DMS153 treated with DMSO at 0.1 percent for 48 hours (cell line): Measurements from ENCODE around the gene ATP5F1D.

Experiments
- DNase-seq: peaks from one replicate; lab custom pipeline; 2025; ENCODE audit not compliant: unreplicated experiment; lab: John Stamatoyannopoulos, UW

ATP5F1D gene

DNA sequence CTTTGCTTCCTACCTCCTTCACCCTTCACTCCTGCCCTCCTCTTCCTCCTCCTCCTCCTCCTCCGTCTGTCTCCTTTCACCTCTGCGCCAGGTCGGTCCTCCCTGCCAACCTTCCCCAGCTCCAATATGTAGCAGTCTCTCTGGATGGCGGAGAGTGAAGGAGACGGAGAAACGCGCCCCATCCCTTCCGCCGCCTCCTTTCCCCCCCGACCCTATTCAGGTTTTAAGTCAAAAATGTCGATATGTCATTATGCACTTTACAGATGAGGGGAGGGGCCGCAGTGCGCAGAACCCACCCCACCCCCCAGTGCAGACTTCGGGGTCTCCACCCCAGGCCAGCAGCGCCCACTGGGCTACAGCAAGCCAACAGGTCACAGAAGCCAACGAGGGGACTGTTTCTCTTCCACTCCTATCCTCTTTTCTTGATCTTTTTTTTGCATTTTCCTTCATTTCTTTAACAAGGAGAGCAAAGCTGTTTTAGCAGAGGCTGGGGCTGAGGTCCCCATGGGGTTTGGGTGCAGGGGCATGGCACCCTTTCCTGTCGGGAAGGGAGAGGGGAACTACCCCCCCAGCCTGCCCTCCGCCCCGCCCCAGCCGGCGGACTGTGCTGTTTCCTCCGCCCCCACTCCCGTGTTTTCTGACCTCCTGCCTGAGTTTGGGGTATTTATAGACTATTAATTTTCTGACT lies 16.1 kb downstream of the ATP5F1D start:
- no peak for DNase-seq

DNA sequence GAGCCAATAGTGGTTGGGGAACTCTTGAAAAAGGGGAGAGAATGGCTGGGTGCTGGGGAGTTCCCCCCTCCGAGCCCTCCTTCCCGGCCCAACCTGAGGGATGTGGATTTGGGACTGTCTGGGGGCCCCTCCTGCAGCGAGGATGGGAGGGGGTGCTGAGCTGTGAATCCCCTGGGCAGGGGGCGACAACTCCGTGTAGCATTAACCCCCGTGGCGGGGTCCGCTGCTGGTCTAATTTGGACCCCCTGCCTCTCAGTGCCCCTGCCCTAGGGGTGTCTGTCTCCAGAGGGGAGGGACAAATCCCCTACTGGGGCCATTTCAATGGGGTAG lies 16.6 kb downstream of the ATP5F1D start:
- no peak for DNase-seq

DNA sequence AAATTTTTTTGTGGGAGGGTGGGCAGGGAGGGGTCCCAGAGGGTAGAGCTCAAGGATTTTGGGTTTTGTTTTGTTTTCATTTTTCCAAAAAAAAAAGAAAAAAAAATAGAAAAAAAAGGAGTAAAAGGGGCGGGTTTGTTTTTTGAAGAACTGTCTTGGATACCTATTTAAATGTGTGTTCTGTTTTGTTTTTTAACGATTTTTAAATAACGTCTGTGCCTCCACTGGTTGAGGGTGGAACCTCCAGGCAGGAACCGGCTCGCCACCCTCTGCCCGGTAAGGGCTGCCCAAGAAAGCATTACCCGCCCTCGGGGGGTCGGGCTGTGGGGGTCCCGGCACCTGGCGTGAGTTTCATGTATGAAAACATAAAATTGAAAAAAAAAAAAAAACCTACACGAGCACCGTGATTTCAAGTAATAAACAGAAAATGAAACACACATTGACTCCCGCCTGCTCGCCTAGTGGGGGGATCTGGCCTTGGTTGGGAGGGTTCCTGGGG lies 17.2 kb downstream of the ATP5F1D start:
- DNase-seq = no peak

DNA sequence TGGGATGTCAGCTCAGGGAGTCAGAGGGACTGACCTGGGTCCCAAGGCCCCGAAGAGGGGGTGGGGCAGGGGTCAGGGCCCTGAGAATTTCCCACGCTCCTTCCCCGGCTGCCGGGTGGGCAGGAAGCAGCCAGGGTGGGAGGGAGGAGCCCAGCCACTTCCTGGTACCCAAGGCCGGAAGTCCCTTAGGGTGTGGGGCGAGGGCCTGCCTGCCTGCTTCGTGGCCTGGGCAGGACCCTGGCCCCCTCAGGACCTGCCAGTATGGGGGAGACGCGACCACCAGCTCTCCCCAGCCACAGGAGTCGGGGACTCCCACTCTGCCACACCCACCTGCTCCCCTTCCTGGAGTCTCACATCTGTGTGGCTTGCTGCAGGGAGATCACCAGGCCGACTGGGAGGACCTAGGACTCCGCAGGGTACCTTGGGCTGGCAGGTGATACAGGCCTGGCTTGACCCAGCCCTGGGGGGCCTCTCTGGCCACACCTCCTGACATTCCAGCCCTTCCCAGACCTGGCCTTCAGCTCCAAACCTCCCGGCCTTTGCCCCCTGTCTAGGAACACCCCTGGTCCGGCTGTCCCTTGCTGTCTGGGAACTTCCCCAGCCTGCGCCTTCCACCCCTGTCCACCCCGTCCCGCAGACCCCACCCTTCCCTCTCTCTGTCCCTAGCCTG lies 17.8 kb downstream of the ATP5F1D start:
- peak; percentile 43 for DNase-seq

DNA sequence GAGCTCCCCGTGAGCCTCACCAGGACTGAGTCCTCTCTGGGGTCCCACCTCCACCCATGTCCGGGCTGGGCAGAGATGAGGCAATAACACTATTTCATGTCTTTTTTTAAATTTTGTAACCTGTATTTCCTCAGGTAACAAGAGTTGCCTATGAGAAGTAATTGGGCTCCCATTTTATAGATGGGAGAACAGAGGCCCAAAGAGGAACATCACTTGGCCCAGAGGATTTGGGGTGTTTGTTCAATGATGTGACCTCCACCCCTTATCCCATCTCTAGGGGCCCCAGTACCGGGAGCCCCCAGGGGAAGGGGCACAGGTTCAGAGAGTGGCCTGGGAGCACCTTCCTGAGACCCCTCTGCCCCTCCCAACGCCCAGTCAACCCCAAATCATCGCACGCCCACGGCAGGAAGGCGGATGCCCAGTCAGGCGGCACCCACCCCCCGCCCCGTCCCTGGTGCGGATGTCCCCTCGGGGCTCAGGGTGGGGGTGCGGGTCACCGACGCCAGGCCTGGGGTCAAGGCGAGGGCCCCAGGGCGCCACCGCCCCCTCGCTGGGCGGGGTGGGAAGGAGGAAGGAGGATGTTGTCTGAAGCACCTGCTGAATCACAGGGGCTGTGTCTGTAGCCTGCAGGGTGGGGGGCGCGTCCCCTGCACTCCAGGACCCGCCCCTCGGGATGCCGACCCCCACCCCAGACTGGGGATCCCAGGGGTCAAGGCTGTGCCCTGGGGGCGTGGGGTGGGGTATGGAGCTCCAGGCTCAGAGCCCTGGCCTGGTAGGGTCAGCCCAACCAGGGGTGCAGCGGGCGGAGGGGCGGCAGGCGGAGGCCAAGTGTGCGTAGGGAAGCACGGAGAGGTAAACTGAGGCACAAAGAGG lies 18.6 kb downstream of the ATP5F1D start:
- DNase-seq = no peak

DNA sequence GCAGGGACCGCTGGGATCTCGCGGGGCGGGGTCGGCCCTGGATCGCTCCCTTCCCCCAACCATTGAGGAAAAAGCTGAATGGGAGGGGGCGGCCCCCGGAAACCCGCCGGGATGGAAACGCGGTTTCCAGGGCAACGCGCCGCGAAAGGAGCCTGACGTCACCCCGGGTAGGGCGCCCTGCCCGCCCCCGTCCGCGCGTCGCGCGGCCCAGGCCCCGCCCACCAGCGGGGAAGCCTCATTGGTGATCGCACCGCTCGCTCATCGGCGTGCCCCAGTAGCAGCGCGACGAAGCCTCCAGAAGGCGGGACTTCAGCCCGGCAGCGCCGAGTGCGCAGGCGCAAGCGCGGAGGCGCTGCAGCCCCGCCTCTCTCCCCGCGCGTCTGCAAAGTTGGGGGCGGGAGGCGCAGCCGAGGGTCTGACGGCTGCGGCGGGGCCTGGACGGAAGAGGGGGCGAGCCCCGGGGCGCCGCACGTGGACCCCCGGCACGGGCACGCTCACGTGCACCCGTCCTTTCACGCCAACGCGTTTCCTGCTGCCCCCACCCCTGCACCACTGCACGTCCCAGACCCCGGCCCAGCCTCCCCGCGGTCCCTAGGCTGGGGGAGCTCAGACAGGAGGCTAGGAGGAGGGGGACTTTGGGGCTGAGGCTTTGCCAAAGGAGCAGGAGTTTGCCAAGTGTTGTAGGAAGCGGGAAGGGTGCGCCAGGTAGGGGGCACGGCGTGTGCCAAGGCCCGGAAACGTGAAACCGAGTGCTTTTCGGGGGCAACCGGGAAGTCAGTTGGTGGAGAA lies 19.4 kb downstream of the ATP5F1D start:
- peak; percentile 62 for DNase-seq

DNA sequence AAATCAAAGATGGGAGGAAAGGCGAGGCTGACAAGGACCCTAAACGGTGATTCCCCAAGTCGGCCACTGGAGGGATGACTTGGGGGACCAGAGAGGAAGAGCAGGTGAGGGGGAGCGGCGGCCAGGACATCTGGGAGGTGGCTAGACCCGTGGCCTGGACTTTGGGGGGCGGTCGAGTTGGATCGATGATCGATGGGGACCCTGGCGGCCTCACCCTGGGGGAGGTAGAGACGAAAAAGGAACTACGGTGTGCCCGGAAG lies 19.9 kb downstream of the ATP5F1D start:
- no peak for DNase-seq

DNA sequence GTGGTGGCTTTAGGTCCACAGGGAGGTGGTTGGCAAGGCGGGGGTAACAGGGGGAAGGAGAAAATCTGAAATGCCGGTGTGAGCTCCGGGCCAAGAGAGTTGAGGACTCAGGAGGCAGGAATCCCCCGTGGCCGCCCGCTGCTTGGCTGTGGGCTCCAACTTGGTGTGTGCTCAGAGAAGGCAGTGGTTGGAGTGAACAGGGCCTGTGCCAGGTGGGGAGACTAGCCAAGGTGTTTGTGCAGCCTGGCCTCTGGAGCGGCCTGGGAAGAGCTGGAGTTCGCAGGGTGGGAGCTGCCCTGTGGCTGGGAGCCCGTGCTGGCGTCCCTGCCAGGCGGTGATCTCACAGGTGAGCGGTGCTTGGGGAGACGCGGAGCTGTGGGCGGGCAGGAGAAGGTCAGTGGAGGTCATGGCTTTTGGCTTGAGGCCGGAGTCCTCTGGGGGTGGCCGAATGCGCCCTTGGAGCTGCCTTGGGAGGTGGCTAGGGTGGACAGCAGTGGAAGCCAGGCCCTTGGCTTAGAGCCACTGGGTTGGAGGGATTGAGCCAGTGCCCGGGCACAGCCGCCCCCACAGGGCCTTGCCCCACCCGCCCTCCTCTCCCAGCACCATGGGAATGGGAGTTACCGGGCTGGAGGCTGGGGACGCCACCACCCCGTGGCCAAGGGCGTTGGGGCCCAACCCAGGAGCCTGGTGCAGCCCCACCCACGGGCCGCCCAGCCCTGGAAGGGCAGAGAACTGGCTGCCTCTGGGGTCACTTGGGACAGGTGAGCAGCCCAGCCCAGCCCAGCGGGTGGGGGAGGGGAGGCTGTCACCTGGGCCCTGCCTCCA lies 20.5 kb downstream of the ATP5F1D start:
- DNase-seq = no peak

DNA sequence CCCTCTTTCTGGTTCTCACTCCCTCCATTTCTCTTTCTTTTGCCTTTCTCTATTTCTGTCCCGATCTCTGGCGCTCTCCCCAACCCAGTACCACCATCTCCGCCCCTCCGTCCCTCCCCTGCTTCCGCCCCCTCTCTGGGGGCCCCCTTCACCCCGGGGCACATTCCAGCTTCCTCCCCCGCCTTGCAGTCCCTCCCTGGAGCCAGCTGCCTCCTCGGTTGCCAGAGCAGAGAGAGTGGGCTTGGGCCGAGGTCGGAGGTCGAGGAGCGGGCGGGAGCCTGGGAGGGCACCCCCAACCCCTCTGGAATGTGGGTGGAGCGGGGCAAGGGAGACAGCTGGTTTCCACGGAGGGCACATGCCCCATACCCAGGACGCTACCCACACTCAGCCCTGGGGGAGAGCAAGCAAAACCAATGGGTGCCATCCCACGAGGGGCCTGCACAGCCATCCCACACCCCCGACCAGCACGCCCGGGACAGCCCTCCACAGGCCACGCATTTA lies 21.1 kb downstream of the ATP5F1D start:
- DNase-seq = no peak

DNA sequence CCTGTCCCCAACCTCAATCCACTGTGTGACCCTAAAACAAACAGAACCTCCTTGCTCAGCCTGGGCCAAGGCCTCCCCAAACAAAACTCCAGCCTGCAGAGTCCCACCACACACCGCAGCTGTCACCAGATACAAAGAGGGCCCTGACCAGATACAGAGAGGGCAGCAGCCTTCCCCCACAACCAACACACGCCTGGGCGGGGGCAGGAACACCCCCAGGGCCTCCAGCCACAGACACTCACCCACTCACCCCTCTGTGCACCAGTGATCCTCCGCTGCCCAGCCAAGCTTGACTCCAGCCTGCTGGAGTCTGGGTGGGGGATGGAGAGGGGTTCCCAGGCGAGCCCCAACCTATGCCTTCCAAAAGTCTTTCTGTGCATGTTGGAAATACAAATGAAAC lies 21.6 kb downstream of the ATP5F1D start:
- no peak for DNase-seq

DNA sequence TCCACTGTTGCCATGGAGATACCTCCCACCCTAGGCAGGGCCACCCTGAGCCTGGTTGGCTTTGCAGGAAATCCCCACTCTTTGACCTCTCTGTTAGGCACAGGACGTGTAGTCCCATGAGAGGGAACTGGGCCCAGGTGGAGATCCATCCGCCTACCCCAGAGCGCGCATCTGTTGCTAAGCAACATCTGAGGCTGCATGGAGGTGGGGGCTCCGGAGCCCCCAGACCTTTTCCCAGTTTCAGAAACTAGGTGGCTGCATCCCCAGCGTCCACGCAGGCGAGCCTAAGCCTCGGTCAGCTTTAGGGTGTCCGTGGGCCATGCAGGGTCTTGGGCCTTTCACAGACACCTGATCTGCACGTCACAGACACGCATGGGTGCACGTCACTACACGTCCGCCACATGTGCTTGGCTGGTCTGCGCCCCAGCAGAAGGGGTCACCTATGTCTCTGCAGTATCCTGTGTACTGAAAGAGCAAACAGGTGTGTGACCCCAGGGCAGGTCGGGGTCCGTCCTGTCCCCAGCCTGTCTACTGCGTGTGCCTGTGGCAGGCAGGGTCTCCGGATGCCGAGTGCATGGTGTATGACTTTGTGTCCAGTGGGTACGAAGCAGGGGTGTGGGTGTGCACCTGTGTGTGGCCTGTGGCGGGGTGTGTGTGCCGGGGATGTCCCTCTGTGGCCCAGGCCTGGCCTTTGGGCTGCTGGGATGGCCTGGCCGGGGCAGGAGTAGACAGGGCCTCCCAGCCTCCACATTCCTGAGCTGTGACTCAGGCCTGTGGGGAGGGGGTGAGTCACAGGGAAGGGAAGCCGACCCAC lies 23.5 kb downstream of the ATP5F1D start:
- no peak for DNase-seq

DNA sequence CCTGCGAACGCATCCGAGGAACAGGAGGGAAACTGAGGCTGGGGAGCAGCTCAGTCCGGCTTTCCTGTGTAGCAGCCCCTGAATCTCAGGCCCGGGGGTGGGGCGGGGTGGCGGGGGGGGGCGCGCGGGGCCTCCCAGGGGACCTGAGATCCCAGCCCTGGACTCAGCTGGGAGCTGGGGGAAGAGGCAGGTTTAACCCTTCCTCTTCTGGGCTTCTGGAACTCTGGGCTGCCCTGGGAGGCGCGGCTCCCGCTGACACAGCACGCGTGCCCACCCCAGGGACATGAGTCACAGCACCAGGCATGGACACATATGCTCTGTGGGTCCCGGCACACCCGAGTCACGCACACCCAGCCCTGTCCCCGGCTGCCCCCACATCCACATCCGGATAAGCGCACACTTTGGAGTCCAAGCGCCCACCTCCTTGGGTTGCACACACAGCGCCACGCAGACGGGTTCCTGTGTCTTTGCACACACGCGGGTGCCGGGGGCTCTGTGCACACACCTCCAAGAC lies 24.1 kb downstream of the ATP5F1D start:
- no peak for DNase-seq

DNA sequence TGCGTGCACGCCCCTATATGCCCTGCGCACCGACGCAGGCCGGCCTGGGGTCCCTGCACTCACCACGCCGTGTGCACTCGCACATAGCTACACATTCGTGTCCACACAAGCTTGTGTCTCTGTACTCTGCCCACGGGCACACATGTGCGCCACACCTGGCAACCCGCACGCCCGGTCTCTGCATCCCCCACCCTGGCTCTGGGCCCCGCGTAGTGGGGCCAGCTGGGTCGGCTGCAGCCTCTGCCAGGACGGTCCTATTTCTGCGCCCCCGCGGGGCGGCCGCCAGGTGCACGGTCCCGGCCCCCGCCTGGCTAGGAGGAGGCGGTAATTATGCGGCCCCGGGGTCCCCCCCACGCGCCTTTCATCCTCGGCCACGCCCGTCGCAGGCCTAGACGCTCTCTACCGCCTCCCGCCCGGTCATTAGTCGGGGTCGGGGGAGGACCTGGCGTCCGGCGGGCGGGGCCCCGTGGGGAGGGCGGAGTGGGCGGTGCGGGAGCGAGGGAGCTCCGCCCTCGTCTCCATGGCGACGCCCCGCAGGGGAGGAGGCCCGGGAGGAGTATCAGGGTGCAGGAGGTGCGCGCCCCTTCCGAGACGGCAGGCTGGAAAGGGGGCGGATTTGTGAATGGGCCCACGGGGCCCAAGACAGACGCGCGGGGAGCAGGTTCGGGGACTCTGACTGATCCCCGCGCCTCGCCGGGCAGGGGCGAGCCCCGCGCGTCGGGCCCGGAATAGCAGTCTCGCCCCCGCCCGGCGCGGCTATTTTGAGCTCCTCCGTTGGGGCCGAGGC lies 24.8 kb downstream of the ATP5F1D start:
- no peak for DNase-seq

DNA sequence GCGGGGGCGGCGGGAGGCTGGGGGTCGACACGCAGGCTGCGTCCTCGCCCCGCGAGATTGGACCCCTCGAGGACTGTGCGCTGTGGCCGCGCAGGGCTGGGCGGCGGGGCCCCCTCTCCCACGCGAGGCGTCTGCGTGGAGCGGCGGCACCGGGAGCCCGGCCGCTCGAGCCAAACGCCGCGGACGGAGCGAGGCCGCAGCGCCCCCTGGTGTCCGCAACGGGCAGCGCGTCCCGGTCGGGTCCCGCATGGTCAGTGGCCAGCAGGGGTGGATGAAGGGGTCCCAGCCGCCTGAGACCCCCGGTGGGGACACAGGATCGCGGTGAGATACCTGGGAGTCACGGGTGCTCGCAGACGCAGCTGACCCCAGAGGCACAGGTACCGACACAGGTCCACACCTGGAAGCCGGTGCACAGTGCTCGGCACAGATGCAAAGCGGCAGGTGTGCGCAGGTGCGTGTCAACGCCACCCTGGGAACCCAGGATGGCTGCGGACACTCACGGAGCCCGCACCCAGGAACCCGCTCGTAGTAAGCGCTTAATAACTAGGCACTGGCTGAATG lies 25.4 kb downstream of the ATP5F1D start:
- DNase-seq = no peak

DNA sequence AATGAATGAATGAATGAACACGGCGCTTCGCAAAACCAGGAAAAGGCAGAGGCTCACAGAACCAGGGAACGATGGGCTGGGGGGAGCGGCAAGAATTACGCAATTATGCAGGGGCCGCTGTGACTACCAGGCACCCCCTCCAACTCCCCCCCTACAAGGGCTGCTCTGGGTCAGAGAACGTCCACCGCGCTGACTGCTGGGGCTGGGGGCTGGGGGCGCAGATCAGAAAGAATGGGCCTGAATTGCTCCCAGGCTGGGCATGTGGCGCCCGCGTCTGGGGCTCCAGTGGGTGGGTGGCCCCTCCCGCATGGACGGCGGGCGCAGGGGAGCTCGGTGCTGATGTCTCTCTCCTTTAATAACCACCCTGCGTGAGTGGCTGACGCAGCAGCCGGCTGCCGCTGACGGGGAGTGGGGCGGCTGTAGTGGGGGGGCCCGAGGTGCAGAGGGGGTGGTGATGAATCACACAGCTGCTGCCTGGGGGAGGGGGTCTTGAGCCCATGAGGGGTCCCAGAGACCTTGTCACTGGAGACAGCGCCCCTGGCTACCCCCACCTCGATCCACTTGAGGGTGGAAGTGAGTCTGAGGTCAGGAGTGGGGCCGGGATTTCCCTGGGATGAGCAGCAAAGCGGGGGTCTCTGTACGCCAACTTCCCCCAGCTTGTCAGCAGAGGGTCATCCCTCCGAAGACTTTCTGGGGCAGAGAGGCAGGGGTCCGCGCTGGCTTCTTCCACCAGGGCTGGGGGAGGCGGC lies 26.1 kb downstream of the ATP5F1D start:
- no peak for DNase-seq

DNA sequence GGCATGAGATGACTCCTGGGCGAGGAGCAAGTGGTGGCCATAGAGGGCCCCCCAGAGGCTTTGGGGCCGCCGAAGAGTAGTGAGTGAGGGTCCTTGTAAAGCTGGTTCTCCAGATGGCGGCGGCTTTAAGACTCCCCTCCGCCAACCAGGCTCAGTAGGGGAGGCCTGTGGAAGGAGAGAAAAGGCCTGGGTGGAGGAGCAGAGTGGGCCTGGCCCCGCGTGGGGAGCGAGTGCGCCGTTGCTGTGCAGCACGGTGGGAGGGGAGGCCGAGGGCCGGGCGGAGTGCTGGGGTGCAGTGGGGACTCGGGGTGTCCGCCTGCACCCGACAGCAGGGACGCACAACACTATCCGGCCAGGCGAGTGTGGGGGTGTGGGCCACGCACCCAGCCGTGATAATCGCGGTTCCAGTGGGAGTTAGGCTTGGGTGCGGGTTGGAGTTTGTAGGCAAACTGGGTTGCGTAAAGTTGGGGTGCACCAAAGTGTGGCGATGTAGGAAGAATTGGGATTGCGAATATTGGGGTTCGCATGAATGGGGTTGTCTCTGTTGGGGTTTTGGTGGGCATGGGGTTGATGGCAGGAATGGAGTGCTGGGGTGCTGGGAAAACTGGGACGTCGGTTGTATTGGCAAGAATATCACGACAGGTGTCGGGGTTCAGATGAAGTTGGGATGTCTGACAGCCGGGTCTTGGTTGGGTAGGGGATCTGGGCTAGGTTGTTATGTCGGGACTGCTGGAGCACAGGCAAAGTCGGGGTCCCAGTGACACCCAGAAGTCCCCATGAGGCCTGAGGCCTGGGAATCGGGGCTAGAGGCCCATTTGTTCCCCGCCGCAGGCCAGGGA lies 26.9 kb downstream of the ATP5F1D start:
- no peak for DNase-seq

DNA sequence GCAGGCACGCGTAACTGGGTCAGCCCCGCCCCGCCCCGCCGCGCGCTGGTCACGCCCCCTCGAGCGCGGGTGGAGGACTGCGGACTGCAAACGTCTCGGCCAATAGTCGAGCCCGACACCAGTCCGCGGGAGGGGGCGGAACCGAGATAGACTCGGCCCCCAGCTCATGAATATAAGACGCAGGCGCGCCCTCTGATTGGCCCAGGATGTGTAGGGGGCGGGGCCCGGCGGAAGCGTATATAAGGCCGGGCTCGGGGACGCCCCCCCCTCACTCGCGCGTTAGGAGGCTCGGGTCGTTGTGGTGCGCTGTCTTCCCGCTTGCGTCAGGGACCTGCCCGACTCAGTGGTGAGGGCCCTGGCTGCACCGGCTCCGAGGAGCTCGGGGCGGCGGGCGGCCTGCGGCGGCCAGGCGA lies 27.5 kb downstream of the ATP5F1D start, which contains the start of gene CIRBP:
TSS of gene CIRBP (plus strand) at position 268 of the 413 bp plus-strand sequence. CDS start 1,602 bp downstream, outside the sequence.
- peak; percentile 51 for DNase-seq
